ENCODE measurements around the gene MXD3.

- TF ChIP-seq GATA2 (IDR thresholded peaks at IDR 0.05; ENCODE audit: low read depth, low read length) (no peak), GATA3 (IDR thresholded peaks at IDR 0.05; ENCODE audit: low read depth, low read length) (no peak)
These were observed 45.4 kb upstream of the MXD3 start for GRCh38 chr5:177357146-177357458.

Data from SH-SY5Y (cell line).